Effector memory CD4-positive, alpha-beta T cell (primary cell): Measurements from ENCODE around the gene LZTS3.
"Not testable (repeated sequence)": the region's sequence is repeated elsewhere in the genome, so short reads cannot be mapped to it uniquely, and the experiment has no call there.

Source experiments
- DNase-seq, 3 donors: peaks; one replicate each; pipeline ENCODE4 v3.0.0-alpha.2; 2020
- H3K27ac ChIP-seq: 2 replicates; pipeline ENCODE4 v1.7.0; 2013; ENCODE audit warnings: mild to moderate bottlenecking, low read length, moderate library complexity; ENCODE audit not compliant: insufficient read depth, poor library complexity, severe bottlenecking
- H3K27me3 ChIP-seq: replicated peaks from 2 replicates; pipeline ENCODE4 v1.7.0; 2013; ENCODE audit warnings: mild to moderate bottlenecking, low read length; ENCODE audit not compliant: insufficient read depth, control insufficient read depth, poor library complexity, severe bottlenecking
- H3K36me3 ChIP-seq: 2 replicates; pipeline ENCODE4 v1.7.0; 2013; ENCODE audit warnings: mild to moderate bottlenecking, low read length, moderate library complexity; ENCODE audit not compliant: control insufficient read depth, insufficient read depth
- H3K4me1 ChIP-seq: 2 replicates; pipeline ENCODE4 v1.7.0; 2013; ENCODE audit warnings: low read length, mild to moderate bottlenecking; ENCODE audit not compliant: control insufficient read depth, insufficient read depth, poor library complexity, severe bottlenecking
- H3K4me3 ChIP-seq: 2 replicates; pipeline ENCODE4 v1.7.0; 2013; ENCODE audit warnings: low read length, low read depth, mild to moderate bottlenecking; ENCODE audit not compliant: insufficient read depth, poor library complexity, severe bottlenecking
- H3K9me3 ChIP-seq: 2 replicates; pipeline ENCODE4 v1.7.0; 2013; ENCODE audit warnings: mild to moderate bottlenecking, low read length, moderate library complexity; ENCODE audit not compliant: control insufficient read depth

Gene LZTS3

DNA sequence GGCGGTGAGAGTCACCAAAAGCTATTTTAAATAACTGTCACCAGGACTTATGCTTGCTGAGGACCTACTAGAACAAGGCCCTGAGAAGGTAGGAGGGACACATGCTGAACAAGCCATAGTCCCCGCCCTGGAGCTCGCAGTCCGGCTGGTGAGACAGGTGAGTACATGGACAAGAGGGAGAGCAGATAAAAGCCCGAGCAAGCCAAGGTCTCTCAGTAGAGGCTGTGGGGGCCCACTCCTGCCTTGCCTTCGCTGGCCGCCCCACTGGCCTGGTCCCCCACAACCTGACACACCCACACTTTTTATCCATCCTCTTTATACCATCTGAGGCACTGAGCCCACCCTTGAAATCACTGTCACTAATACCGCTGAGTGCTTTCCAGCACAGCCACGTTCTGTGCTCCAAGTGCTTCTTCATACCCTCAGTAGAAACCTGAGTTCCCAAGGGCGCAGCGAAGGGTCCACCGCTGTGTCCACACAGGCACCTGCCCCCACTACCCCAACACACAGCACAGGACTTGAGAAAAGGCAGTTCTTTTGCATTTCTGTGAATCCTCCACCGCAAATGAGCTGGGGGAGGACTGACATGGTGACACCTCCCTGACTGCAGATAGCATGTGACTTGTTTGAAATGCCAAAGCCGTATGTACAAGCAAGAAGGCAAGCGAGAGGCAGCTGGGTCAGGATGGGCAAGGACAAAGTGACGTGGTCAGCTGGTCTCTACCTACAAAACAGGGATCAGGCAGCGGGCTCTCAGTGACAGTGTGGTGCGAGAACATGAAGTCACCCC is 19.1 kb upstream of the LZTS3 start:
- Histone ChIP-seq H3K27ac (no peak overlapping the region), H3K4me1 (no peaks in the 10 kb centered on the region), H3K36me3 (peaks cover 54% of the 10 kb centered on the region), H3K4me3 (no peak overlapping the region), H3K9me3 (no peaks in the 10 kb centered on the region), H3K27me3 (no peaks in the 10 kb centered on the region)
- DNase-seq: no peak

DNA sequence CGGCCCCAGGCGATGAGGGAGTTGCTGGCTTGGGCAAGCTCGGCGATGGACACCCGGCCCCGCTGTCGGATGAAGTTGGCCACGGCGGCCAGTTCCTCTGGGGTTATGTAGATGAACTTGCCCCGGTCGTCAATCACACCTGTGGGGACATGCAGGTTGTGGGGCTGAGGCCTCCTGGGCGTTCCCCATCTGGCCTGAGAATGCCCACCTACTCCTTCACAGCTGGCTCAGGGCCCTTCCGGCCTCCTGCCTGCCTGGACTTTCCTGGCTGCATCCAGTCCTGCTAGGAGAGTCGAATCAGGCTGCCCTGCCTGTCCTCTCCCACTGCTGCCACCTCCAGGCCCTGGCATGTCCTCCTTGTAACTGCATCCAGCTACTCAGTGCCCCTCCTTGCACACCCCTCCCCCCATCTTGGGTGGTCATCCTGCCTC is 17.3 kb upstream of the LZTS3 start:
- Histone ChIP-seq H3K27ac (no peak overlapping the region), H3K36me3 (peaks cover 46% of the 10 kb centered on the region), H3K4me1 (no peaks in the 10 kb centered on the region), H3K27me3 (no peaks in the 10 kb centered on the region), H3K9me3 (no peaks in the 10 kb centered on the region), H3K4me3 (no peak overlapping the region)
- DNase-seq: no peak

GRCh38 chr20:3189561-3190131 is 16.3 kb upstream of the LZTS3 start:
- DNase-seq: no peak
- peaks cover 35% of the 10 kb centered on the region for H3K36me3 ChIP-seq
- H3K9me3 ChIP-seq: no peaks in the 10 kb centered on the region
- H3K4me3 ChIP-seq: no peak overlapping the region
- H3K27ac ChIP-seq: no peak overlapping the region
- no peaks in the 10 kb centered on the region for H3K4me1 ChIP-seq
- no peaks in the 10 kb centered on the region for H3K27me3 ChIP-seq

DNA sequence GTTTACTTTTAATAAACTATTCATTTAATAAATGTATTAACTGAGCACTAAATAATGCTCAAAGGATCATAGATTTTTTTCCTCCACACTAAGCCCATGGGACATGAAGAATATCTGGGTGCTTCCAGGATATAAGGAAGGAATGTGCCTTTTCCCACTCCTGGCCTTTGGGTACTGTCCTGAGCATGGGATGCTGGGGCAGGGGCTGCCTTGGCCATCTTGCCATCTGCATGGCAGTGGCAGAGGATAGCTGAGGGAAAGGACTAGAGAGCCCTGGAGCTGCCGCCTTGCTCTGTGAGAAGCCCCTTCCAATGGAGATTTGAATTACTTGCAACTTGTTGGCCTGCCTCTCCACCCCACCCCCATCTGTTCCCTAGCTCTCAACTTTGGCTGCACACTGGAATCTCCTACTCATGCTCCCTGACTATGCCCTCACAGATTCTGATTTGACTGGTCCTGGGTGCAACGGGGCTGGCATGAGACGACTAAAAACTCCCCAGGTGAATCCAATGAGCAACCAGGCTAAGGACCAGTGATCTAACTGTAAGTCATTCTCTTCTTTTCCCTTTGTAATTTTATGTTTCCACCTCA is 15.6 kb upstream of the LZTS3 start:
- no peaks in the 10 kb centered on the region for H3K9me3 ChIP-seq
- no peaks in the 10 kb centered on the region for H3K4me1 ChIP-seq
- no peak overlapping the region for H3K4me3 ChIP-seq
- no peaks in the 10 kb centered on the region for H3K27me3 ChIP-seq
- H3K36me3 ChIP-seq: peaks cover 28% of the 10 kb centered on the region
- no peak for DNase-seq
- no peak overlapping the region for H3K27ac ChIP-seq

- H3K4me1 ChIP-seq, H3K27me3 ChIP-seq, H3K4me3 ChIP-seq, H3K9me3 ChIP-seq, DNase-seq, H3K27ac ChIP-seq: not testable (repeated sequence)
- peaks cover 20% of the 10 kb centered on the region for H3K36me3 ChIP-seq
These were observed 14.5 kb upstream of the LZTS3 start for GRCh38 chr20:3187861-3188260.

DNA sequence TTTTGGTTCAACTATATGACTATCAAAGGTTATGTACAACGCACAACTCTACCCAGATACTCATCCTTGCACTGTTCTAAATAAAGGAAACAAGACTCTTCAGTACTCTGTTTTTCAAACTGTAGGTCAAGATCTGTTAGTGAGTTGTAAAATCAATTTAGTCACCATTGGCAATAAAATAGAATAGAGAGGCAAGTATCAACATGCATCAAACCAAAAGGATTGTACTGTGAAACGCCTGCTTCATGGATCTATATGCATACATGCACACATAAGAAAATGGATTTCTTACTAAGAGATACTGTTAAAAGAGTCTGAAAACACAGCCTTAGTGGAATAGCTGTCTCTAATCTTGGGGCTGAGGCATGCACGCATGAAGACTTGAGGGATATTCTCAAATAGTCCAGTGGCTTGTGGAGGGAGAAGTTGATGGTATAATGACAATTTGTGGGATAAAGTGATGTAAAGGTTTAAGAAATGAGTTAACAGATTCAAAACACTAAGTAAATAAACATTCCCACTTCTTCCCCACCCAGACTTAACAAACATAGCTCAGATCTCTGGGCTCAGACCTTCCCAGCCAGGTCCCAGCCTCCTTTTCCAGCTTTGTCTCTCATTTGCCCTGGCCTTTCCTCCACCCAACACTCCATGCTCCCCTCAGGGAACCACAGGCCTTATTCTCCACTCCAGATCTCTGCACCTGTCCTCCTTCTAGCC is 10.7 kb upstream of the LZTS3 start:
- no peaks in the 10 kb centered on the region for H3K4me1 ChIP-seq
- DNase-seq: no peak
- H3K27ac ChIP-seq: no peak overlapping the region
- H3K27me3 ChIP-seq: no peaks in the 10 kb centered on the region
- no peak overlapping the region for H3K4me3 ChIP-seq
- no peaks in the 10 kb centered on the region for H3K36me3 ChIP-seq
- no peaks in the 10 kb centered on the region for H3K9me3 ChIP-seq

DNA sequence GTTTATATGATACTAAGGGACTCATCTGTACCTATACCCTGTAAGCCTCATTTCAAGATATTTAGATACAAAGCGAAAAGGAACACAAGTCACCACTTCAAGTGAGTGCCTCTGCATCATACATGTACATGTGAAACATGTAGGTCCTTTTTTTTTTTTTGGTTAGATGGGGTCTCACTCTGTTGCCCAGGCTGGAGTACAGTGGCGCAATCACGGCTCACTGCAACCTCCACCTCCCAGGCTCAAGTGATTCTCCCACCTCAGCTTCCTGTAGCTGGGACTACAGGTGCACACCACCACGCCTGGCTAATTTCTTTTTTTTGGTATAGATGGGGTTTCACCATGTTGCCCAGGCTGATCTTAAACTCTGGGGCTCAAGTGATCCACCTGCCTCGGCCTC is 9.1 kb upstream of the LZTS3 start:
- not testable (repeated sequence) for H3K9me3 ChIP-seq, H3K36me3 ChIP-seq, H3K27ac ChIP-seq, DNase-seq, H3K4me1 ChIP-seq, H3K4me3 ChIP-seq, H3K27me3 ChIP-seq

GRCh38 chr20:3181270-3181669 is 7.9 kb upstream of the LZTS3 start:
- H3K4me1 ChIP-seq: no peaks in the 10 kb centered on the region
- no peak overlapping the region for H3K4me3 ChIP-seq
- H3K9me3 ChIP-seq: no peaks in the 10 kb centered on the region
- DNase-seq: no peak
- H3K36me3 ChIP-seq: no peaks in the 10 kb centered on the region
- H3K27me3 ChIP-seq: no peaks in the 10 kb centered on the region
- H3K27ac ChIP-seq: no peak overlapping the region

- H3K9me3 ChIP-seq: no peaks in the 10 kb centered on the region
- no peak overlapping the region for H3K4me3 ChIP-seq
- no peaks in the 10 kb centered on the region for H3K4me1 ChIP-seq
- no peak overlapping the region for H3K27ac ChIP-seq
- no peaks in the 10 kb centered on the region for H3K36me3 ChIP-seq
- H3K27me3 ChIP-seq: no peaks in the 10 kb centered on the region
- no peak for DNase-seq
These were observed 7.0 kb upstream of the LZTS3 start for GRCh38 chr20:3180319-3180718.
